ENCODE data around the gene LDLRAD4.

The LDLRAD4 gene

DNA sequence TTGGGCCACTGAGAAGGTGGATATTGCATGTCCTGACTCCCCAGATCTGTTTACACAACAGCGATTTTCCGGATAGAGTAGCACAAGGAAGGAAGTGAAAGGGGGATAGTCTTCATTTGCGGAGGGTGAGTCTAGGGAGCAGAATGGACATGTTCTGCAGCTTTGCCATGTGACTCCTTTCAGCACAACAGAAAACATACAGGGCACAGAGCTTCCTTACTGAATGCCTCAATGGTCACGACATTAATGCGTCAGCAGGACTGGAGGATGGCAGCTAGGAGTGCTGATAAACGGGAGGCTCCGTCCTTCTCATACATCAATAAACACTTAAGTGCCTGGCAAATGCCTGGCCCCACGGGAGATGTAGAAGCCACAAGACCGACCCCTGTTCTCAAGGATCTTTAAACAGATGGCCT is 344.8 kb downstream of the LDLRAD4 start:
- TF ChIP-seq CTCF (IDR thresholded peaks at IDR 0.05; ENCODE audit: low read depth, low read length), result no peak
- no peak overlapping the region for H3K4me3 ChIP-seq (replicated peaks in 1 of 2; ENCODE audit: low read depth in 2 of 2, low read length in 2 of 2)
- DNase-seq (ENCODE audit: low read depth in 2 of 2), result no peak

DNA sequence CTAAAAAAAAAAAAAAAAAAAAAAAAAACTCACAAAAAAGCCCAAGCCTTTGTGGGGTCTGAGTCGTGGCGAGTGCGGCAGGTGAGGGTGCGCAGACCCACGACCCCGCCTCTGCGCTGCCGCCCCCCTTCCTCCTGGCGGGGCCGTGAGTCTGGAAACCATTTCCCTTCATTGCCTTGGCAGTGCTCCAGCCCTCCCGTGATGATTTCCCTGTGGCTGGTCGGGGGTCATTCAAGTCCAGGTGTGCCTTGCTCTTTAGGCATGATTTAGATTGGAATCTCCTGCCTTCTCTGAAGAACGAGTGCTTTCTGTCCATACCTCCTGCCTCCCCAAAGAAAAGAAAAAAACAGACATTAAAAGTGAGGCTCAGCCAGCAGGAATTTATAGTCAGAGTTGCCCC is 346.0 kb downstream of the LDLRAD4 start:
- no peak for TF ChIP-seq CTCF (IDR thresholded peaks at IDR 0.05; ENCODE audit: low read depth, low read length)
- DNase-seq (ENCODE audit: low read depth in 2 of 2), result no peak
- no peak overlapping the region for H3K4me3 ChIP-seq (replicated peaks in 1 of 2; ENCODE audit: low read depth in 2 of 2, low read length in 2 of 2)

- no peak for TF ChIP-seq CTCF (IDR thresholded peaks at IDR 0.05; ENCODE audit: low read depth, low read length)
- H3K4me3 ChIP-seq (replicated peaks in 1 of 2; ENCODE audit: low read depth in 2 of 2, low read length in 2 of 2), result no peak overlapping the region
- DNase-seq (ENCODE audit: low read depth in 2 of 2), result no peak
Measured at GRCh38 chr18:13565228-13565627, 346.7 kb downstream of the LDLRAD4 start.

- no peak overlapping the region for H3K4me3 ChIP-seq (replicated peaks in 1 of 2; ENCODE audit: low read depth in 2 of 2, low read length in 2 of 2)
- DNase-seq (ENCODE audit: low read depth in 2 of 2), result no peak
Measured at GRCh38 chr18:13566941-13567746, 348.6 kb downstream of the LDLRAD4 start.

GRCh38 chr18:13568443-13569392 is 350.2 kb downstream of the LDLRAD4 start:
- DNase-seq (ENCODE audit: low read depth in 2 of 2), result no peak
- no peak for TF ChIP-seq CTCF (IDR thresholded peaks at IDR 0.05; ENCODE audit: low read depth, low read length)
- H3K4me3 ChIP-seq (replicated peaks in 1 of 2; ENCODE audit: low read depth in 2 of 2, low read length in 2 of 2), result no peak overlapping the region

More at GRCh38 chr18:13566941-13567746, 348.6 kb downstream of the LDLRAD4 start:
- no peak for TF ChIP-seq CTCF (IDR thresholded peaks at IDR 0.05; ENCODE audit: low read depth, low read length)

GRCh38 chr18:13570216-13570615 is 351.7 kb downstream of the LDLRAD4 start:
- no peak overlapping the region for H3K4me3 ChIP-seq (replicated peaks in 1 of 2; ENCODE audit: low read depth in 2 of 2, low read length in 2 of 2)
- no peak for TF ChIP-seq CTCF (IDR thresholded peaks at IDR 0.05; ENCODE audit: low read depth, low read length)
- no peak for DNase-seq (ENCODE audit: low read depth in 2 of 2)
